T-helper 2 cell treated with Interferon-gamma antibody and Interleukin-4, amounts not matched to agents 100 ng/mL and 5 ng/mL, for 36 hours (primary cell): ENCODE measurements around the gene PDE9A. TPM values are rescaled to one million over a fixed set of nuclear protein-coding genes. Genes with fewer than 3 reads are reported as not detected.
"Not testable (repeated sequence)": the region's sequence is repeated elsewhere in the genome, so short reads cannot be mapped to it uniquely, and the experiment has no call there.

ENCODE experiments used
- intact Hi-C: fragments of 100-400 bp; cut with micrococcal nuclease; formaldehyde crosslinking; loops from one replicate; pipeline ENCODE4 v1.15.1; 2023
- total RNA-seq: library from RNA; stranded (reverse); gene quantifications from 2 replicates; pipeline ENCODE4 v1.2.3, GENCODE V29; 2022

Gene PDE9A
- total RNA-seq, 1 donor from 2014 or later: 12.6 TPM

DNA sequence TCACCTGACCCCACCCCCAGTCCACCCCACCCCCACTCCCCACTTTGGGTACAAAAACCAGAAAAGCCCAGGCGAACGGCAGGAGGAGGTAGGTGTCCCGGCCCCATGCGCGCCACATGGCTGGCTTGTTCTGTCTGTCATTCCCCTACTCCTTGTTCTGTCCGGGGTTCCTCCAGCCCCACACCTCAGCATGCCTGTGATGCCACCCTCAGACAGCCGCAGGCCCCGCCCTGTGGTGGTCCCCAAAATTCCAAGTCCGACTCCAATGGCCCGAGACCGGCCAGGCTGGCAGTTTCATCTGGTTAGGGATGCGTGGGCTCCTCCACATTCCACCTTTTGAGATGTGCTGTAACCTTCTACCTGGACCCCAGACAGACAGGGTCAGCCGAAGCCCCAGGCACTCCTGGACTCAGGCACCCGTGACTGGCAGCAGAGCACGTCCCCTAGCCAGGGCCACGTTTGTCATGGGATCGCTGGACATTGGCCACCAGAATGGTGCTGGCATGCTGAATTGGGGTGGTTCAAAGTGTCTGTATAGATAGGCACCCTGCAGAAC is 131.6 kb downstream of the PDE9A start:
- intact Hi-C loops: no loop called here

GRCh38 chr21:42785666-42786427 is 132.4 kb downstream of the PDE9A start:
- intact Hi-C loops: no loop called here

DNA sequence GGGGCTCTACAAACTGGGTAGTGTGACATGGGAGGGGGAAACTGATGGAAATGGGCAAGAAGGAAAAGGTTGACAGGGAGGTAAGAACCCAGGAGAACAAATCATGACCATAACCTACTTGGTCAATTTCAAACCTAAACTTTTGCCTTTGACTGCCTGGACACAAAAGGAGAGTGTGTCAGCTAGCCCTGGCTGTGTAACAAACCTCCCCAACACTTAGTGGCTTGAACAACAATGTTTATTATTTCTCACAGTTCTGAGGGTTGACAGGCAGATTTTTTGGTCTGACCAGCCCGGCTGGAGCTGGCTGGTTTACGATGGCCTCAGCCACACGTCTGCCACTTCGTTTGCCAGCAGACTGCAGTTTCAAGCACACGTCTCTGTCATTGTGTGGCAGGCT is 133.5 kb downstream of the PDE9A start:
- intact Hi-C loops: no loop called here

DNA sequence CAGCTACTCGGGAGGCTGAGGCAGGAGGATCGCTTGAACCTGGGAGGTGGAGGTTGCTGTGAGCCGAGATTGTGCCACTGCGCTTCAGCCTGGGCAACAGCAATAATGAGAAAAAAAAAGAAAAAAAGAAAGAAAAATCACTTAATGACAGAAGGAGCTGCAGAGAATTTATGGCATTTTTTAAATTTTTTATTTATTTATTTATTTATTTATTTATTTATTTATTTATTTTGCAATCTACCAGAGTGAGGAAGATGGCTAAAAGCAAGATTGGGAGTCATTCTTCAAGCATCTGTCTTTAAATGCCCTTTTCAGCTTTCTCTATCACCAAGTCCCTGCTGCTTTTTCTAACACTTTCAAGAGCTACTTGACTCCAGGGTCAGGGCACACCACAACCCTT is 134.2 kb downstream of the PDE9A start:
- intact Hi-C loops: no loop called here

GRCh38 chr21:42790520-42791065 is 137.2 kb downstream of the PDE9A start:
- intact Hi-C loops: no loop called here

DNA sequence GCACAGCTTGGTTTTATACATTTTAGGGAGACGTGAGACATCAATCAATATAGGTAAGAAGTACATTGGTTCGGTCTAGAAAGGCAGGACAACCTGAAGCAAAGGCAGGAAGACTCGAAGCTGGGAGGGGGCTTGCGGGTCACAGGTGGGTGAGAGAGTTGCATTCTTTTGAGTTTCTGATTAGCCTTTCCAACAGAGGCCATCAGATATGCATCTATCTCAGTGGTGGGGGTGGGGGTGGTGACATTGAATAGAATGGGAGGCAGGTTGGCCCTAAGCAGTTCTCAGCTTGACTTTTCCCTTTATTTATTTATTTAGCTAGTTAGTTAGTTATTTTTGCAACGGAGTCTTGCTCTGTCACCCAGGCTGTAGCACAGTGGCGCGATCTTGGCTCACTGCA is 140.4 kb downstream of the PDE9A start:
- intact Hi-C loops: no loop called here

DNA sequence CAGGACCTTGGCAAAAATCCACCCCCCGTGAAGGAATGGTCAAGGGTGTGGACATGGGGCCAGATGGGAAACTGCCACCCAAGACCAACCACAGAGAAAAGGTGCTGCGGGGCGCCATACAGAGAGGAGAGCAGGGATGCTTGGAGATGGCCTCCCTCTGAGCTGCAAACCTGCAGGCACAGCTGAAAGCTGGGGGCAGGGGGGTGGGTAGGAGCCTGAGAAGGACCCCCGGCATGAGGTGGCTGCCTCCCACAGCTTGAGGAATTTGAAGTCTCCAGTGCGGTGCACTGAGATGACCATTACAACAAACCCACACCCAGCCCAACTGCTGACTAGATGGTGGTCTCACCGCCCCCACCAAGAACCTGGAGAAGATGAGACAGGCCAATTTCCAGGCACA is 141.1 kb downstream of the PDE9A start:
- intact Hi-C loops: no loop called here

GRCh38 chr21:42796327-42797062 is 143.1 kb downstream of the PDE9A start:
- intact Hi-C loops: no loop called here

- intact Hi-C loops: no loop called here
Measured at GRCh38 chr21:42797522-42797921, 144.1 kb downstream of the PDE9A start.

- intact Hi-C loops: no loop called here
Measured at GRCh38 chr21:42798106-42798505, 144.7 kb downstream of the PDE9A start.

DNA sequence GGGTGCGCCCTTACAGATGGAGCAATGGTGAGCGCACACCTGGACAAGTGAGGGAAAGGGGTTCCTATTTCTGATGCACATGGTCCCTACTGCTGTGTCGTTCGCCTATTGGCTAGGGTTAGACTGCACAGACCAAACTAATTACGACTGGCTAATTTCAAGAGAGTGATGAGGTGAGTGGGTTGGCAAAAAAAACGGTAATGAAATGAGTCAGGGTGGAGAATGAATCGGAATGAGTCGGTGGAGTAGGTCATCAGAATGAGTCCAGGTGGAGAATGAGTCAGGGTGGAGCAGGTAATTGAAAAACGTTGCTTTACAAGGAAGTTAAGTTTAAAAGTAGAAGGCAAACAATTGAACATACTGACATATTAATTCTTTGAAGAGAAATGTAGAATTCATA is 146.1 kb downstream of the PDE9A start:
- intact Hi-C loops: no loop called here

DNA sequence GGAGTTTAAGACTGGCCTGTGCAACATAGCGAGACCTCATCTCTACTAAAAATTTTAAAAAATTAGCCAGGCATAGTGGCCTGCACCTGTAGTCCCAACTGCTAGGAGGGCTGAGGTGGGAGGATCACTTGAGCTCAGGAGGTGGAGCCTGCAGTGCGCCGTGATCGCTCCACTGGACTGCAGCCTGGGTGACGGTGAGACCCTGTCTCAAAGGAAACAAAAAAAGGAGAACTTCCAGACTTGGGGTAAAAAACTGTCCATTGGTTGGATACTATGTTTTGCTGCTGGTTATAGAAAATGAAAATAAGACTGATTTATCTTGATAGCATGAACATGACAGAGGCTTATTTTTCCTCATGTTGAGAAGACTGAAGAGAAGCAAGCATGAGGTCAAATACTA is 146.5 kb downstream of the PDE9A start:
- intact Hi-C loops: no loop called here

DNA sequence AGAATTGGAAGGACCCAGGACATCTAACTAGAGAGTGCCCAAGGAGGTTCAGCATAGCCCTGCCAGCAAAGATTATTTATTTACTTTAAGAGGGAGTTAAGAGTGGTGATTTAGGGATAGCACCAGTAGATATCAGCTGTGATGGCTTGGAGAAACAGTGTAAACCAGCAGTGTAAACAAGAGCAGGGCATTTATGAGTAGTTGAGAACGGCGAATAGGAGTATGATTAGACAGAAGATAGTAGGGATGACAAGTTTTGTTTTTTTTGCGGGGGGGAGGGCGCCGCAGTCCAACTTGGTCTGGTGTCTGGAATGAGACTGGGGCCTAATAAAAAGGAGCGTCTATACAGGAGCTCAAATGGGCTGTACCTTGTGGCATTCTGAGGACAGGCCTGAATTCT is 148.2 kb downstream of the PDE9A start:
- intact Hi-C loops: not testable (repeated sequence)

- intact Hi-C loops: no loop called here
Measured at GRCh38 chr21:42806509-42807140, 153.2 kb downstream of the PDE9A start.

- intact Hi-C loops: not testable (repeated sequence)
Measured at GRCh38 chr21:42807293-42807895, 154.0 kb downstream of the PDE9A start.

GRCh38 chr21:42807938-42808613 is 154.7 kb downstream of the PDE9A start:
- intact Hi-C loops: no loop called here

DNA sequence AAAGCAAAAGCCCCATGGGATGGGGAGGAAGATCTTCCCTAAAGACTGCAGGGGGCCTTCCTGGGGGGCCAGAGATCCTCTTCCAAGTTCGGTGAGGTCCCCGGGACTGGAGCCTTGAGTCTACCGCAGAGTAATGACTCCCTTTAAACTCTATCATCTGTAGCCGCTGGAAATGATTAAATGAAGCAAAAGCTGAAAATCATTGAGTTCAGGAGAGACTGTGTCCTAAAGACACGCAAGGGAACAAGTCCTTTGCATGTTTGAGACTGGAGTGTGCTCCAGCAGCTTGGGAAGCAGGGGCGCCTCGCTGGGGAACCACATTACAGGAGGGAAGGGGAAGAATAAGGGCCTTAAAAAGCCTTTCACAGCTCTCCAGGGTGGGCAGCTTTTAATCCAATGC is 155.8 kb downstream of the PDE9A start:
- intact Hi-C loops: no loop called here

DNA sequence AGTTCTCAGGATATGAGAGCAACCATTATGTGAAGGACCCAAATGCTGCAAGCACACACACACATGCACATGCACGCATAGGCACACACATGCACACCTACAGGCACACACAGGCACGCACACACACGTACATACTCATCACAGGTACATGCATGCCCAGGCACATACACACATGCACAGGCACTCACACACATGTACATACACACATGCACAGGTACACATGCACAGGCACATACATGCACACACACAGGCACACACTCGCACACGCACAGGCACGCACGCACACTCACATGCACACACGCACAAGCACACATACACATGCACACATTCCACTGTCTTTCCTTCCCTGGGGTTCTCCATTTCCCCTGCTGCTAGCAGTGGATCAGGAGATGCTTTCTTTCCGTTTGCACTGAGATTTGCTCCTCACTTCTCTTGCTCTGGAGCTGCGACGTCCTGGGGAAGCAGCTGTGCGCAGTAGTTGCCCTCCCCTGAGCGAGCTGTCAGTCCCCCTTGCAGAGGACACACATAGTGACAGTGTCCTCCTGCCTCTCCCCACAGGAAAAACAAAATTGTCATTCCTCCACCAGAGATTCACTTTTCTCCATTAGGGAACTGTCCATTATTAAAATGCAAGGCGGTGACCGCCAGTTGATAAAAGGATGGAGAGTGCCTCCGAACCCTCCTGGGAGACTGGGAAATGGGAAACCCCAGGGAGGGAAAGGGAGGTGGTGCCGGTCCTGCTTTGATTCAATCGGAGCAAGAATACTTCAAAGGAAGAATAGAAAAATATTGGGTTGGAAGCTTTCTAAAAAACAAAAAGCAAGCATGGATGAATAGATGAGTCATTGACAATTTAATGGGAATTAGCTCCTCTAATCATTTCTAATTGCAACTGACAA is 156.4 kb downstream of the PDE9A start:
- intact Hi-C loops: no loop called here

GRCh38 chr21:42811960-42812359 is 158.5 kb downstream of the PDE9A start:
- intact Hi-C loops: no loop called here
